ENCODE results near the gene NSF. TPM values are rescaled to one million over a fixed set of nuclear protein-coding genes. Genes with fewer than 3 reads are reported as not detected.

NSF gene
- total RNA-seq, 4 donors from 2014 or later = 14.9 to 31.8 (median 18.7) TPM

DNA sequence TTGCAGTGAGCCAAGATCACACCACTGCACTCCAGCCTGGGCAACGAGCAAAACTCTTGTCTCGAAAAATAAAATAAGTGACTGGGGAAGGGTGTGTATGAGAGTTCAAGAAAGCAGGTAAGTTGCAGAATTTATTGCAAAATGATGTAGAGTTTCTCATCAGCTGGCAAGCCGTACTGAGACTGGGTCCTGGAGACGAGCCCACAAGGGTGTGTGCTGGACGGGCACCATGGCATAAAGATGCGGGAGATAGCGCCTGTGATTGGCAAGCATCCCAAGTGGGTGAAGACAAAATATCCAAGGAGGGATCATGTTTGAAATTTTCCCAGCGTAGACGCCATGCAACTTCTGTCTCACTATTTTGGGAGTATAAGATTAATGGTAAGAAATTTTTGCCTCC is 168.7 kb downstream of the NSF start:
- peaks cover 0 to 49% (median 6%) of the 10 kb centered on the region in 3 donors for H3K36me3 ChIP-seq
- H3K27ac ChIP-seq = no peak overlapping the region
- 89 to 91% methylated on average over 9 of the region's 9 CpGs for WGBS, 2 donors

DNA sequence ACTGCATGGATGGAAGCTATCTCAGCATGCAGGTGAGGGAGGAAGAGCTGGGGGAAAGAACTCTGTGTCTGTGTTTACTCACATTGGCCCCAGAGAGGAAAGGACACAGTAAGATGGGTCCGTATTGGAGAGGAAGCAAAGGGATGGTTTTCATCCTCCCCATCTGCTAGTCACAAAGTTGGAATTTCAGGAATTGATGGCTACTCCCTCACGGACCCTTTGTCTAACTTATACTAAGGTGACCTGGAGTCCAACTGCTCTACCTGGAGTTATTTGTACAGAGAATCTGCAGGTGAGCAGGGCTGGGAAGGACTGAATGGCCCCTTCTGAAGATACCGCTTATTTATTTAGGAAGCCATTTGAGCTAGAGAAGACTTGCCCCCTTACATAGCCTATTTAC is 172.9 kb downstream of the NSF start:
- Histone ChIP-seq H3K9me3 (no peaks in the 10 kb centered on the region), H3K4me1 (no peaks in the 10 kb centered on the region), H3K36me3 (peaks cover 0 to 17% (median 0%) of the 10 kb centered on the region in 3 donors), H3K27me3 (peaks cover 0 to 4% of the 10 kb centered on the region in 2 donors), H3K27ac (no peak overlapping the region), H3K4me3 (no peak overlapping the region)
- WGBS, 2 donors = 73 to 79% methylated on average over 3 of the region's 3 CpGs
- TF ChIP-seq EP300 (IDR thresholded peaks at IDR 0.05) (no peak), POLR2A (IDR thresholded peaks at IDR 0.05) (no peak)
- TF ChIP-seq, protein P1, sequence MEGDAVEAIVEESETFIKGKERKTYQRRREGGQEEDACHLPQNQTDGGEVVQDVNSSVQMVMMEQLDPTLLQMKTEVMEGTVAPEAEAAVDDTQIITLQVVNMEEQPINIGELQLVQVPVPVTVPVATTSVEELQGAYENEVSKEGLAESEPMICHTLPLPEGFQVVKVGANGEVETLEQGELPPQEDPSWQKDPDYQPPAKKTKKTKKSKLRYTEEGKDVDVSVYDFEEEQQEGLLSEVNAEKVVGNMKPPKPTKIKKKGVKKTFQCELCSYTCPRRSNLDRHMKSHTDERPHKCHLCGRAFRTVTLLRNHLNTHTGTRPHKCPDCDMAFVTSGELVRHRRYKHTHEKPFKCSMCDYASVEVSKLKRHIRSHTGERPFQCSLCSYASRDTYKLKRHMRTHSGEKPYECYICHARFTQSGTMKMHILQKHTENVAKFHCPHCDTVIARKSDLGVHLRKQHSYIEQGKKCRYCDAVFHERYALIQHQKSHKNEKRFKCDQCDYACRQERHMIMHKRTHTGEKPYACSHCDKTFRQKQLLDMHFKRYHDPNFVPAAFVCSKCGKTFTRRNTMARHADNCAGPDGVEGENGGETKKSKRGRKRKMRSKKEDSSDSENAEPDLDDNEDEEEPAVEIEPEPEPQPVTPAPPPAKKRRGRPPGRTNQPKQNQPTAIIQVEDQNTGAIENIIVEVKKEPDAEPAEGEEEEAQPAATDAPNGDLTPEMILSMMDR (IDR thresholded peaks at IDR 0.05) = no peak
- no peak for DNase-seq (ENCODE audit: low spot score in 2 of 2)

More for the DNA sequence above, 168.7 kb downstream of the NSF start:
- no peaks in the 10 kb centered on the region for H3K4me1 ChIP-seq
- no peak for DNase-seq (ENCODE audit: low spot score in 2 of 2)
- TF ChIP-seq EP300 (IDR thresholded peaks at IDR 0.05) = no peak
- TF ChIP-seq POLR2A (IDR thresholded peaks at IDR 0.05) = no peak
- TF ChIP-seq, protein P1 (IDR thresholded peaks at IDR 0.05) = no peak
- H3K27me3 ChIP-seq = no peaks in the 10 kb centered on the region
- H3K4me3 ChIP-seq = no peak overlapping the region
- no peaks in the 10 kb centered on the region for H3K9me3 ChIP-seq

DNA sequence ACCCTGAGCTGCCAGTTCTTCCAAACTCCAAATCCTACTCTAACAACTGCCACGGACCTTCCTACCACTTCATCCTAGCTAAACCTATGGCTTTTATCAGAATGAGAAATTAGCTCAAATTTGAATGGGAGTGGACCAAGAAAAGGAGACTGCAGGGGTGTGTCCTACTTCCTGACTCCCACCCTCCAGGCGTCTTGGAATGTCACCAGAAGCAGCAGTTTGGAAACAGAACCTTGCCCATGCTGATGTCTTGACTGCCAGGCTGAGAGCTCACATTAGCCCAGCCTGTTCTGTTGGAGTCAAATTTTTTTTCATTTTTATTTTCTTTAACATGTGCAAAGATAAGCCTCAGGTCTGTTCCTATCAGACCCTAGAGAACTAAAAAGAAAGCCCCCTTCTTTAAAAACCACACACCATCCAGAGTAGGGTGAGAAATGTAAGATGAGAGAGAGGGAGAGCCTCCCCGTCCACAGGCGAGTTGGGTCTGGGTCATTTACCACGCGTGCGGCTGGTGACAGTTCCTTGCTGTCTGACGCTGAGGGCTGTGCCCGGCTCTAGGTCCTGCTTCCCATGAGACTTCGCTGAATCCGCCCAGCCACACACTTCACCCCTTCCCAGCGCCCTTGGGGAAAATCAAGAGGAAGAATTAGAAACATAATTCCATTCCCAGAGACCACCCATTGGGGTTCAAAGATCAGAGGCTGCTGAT is 173.7 kb downstream of the NSF start:
- peaks cover 0 to 11% of the 10 kb centered on the region in 2 donors for H3K27me3 ChIP-seq
- no peak overlapping the region for H3K27ac ChIP-seq
- H3K36me3 ChIP-seq = peaks cover 0 to 9% (median 0%) of the 10 kb centered on the region in 3 donors
- 70 to 75% methylated on average over 12 of the region's 12 CpGs for WGBS, 2 donors
- TF ChIP-seq POLR2A (IDR thresholded peaks at IDR 0.05) = no peak
- TF ChIP-seq, protein P1 (IDR thresholded peaks at IDR 0.05) = no peak
- TF ChIP-seq EP300 (IDR thresholded peaks at IDR 0.05) = no peak
- no peaks in the 10 kb centered on the region for H3K9me3 ChIP-seq
- H3K4me3 ChIP-seq = no peak overlapping the region
- no peak for DNase-seq (ENCODE audit: low spot score in 2 of 2)
- H3K4me1 ChIP-seq = no peaks in the 10 kb centered on the region

DNA sequence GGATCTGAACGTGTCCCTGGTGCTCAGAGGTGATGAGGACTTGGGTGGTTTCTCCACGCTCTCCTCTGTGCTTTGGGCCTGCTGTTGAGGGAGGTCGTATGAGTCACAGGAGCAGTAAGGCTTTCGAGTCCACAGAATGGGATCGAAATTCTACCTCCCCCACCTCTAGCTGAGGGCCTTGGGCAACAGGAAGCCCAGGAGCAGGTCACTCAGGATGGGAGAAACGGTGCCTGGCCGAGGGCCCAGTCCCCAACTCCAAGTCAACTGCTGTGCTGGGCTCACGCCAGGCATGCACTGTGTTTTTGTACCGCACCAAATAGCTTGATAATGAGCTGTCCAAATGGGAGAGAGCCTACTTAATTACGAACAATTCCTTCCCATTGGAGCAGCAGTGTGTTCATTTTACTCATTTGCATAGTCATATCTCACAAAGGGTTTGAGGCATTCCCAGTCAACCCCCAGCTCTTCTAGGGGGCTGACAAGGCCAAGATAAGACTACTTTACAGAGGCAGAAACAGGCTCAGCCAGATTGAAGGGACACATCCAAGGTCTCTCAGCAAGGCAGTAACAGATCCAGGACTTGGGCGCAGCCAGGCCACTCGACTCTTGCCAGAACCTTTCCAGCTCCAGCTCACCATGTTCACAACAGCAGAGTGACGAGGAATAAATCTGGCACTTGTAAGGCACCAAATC is 174.4 kb downstream of the NSF start:
- Histone ChIP-seq H3K9me3 (no peaks in the 10 kb centered on the region), H3K4me1 (peaks cover 0 to 7% (median 2%) of the 10 kb centered on the region in 4 donors), H3K27ac (no peak overlapping the region), H3K36me3 (peaks cover 0 to 2% (median 0%) of the 10 kb centered on the region in 3 donors), H3K27me3 (peaks cover 0 to 18% of the 10 kb centered on the region in 2 donors), H3K4me3 (no peak overlapping the region)
- 49 to 63% methylated on average over 13 of the region's 13 CpGs for WGBS, 2 donors
- TF ChIP-seq, protein P1 (IDR thresholded peaks at IDR 0.05) = no peak
- TF ChIP-seq POLR2A (IDR thresholded peaks at IDR 0.05) (no peak), EP300 (IDR thresholded peaks at IDR 0.05) (no peak)
- DNase-seq (ENCODE audit: low spot score in 2 of 2) = no peak

DNA sequence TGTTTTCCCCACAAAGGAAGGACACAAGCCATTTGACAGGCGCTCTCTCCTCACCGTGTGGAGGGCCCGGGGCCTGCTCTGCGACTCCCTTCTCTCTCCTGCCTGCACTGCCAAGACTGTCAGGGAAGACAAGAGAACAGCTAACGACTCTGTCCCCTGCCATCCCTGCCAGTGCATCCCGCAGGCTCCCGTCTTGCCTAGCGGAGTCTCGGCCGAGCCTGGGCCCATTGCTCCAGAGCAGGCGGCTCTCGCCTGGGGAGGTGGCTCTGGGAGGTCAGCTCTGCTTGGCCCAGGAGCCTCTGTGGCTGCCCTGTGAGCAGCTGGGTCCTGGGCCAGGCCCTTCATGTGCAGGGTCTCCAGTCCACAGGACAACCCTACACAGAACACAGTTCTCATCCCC is 175.0 kb downstream of the NSF start:
- DNase-seq (ENCODE audit: low spot score in 2 of 2) = no peak

More for the DNA sequence above, 175.0 kb downstream of the NSF start:
- Histone ChIP-seq H3K27ac (no peak overlapping the region), H3K4me1 (peaks cover 0 to 13% (median 5%) of the 10 kb centered on the region in 4 donors), H3K36me3 (no peaks in the 10 kb centered on the region), H3K27me3 (peaks cover 0 to 24% of the 10 kb centered on the region in 2 donors), H3K9me3 (no peaks in the 10 kb centered on the region), H3K4me3 (no peak overlapping the region)
- WGBS, 2 donors = 76 to 84% methylated on average over 10 to 12 of the region's 12 CpGs
- TF ChIP-seq EP300 (IDR thresholded peaks at IDR 0.05) = no peak
- TF ChIP-seq, protein P1 (IDR thresholded peaks at IDR 0.05) = no peak
- TF ChIP-seq POLR2A (IDR thresholded peaks at IDR 0.05) = no peak
